H1 (cell line): ENCODE measurements around the gene HID1.

ENCODE experiments used
- ATF2 ChIP-seq: IDR thresholded peaks from 2 replicates; pipeline ENCODE4 v1.6.1; 2012; ENCODE audit warnings: low read length, inconsistent platforms
- ATF3 ChIP-seq: IDR thresholded peaks from 2 replicates; pipeline ENCODE4 v1.6.1; 2011; ENCODE audit warnings: low read depth, mild to moderate bottlenecking, low read length; ENCODE audit not compliant: insufficient read depth
- CTCF ChIP-seq, 3 experiments: IDR thresholded peaks; 1 replicate in 2 of 3; 2 replicates in 1 of 3; pipeline versions ENCODE4 v1.5.1 to v1.6.1; 2011; ENCODE audit warnings: low read length in 3 of 3, mild to moderate bottlenecking in 3 of 3, inconsistent platforms in 2 of 3, low read depth in 1 of 3, moderate library complexity in 1 of 3; ENCODE audit not compliant: insufficient read depth in 1 of 3; ENCODE audit errors: control extremely low read depth in 1 of 3
- EP300 ChIP-seq, 2 experiments: IDR thresholded peaks; 1 replicate in 1 of 2; 2 replicates in 1 of 2; pipeline ENCODE4 v1.6.1; 2011 to 2012; ENCODE audit warnings: low read depth in 2 of 2, low read length in 2 of 2, mild to moderate bottlenecking in 2 of 2, borderline replicate concordance in 1 of 2, inconsistent platforms in 1 of 2, moderate library complexity in 1 of 2
- FOSL1 ChIP-seq: IDR thresholded peaks from 2 replicates; pipeline ENCODE4 v1.6.1; 2011; ENCODE audit warnings: mild to moderate bottlenecking, low read depth, low read length, moderate library complexity; ENCODE audit not compliant: insufficient read depth
- KDM1A ChIP-seq: fragments of 200-600, 300-600 bp; sonication (generic); IDR thresholded peaks from 2 replicates; pipeline ENCODE4 v1.7.1; 2016; ENCODE audit warnings: mild to moderate bottlenecking, low read length, borderline replicate concordance
- MAFK ChIP-seq: IDR thresholded peaks from 2 replicates; pipeline ENCODE4 v1.6.1; 2012; ENCODE audit warnings: low read depth, mild to moderate bottlenecking, improper control_type of control experiment, low read length
- NRF1 ChIP-seq: IDR thresholded peaks from 2 replicates; pipeline ENCODE4 v1.6.1; 2011; ENCODE audit warnings: mild to moderate bottlenecking, low read depth, low read length, improper control_type of control experiment
- POLR2AphosphoS5 ChIP-seq: IDR thresholded peaks from 2 replicates; pipeline ENCODE4 v1.6.1; 2011; ENCODE audit warnings: low read depth, low read length
- RAD21 ChIP-seq, 2 experiments: IDR thresholded peaks in 1 of 2; conservative IDR thresholded peaks in 1 of 2; 2 replicates each; pipeline ENCODE4 v1.6.1; 2011; ENCODE audit warnings: low read depth in 2 of 2, low read length in 2 of 2, improper control_type of control experiment in 1 of 2, inconsistent platforms in 1 of 2, mild to moderate bottlenecking in 1 of 2, moderate library complexity in 1 of 2

GRCh38 chr17:74972973-74973328 lies 392 bp upstream of the HID1 start:
- no peak for TF ChIP-seq EP300 (IDR thresholded peaks at IDR 0.05; ENCODE audit: borderline replicate concordance in 1 of 2, low read depth in 2 of 2, low read length in 2 of 2)
- TF ChIP-seq CTCF (IDR thresholded peaks at IDR 0.05; ENCODE audit: control extremely low read depth in 1 of 3, insufficient read depth in 1 of 3, low read depth in 1 of 3, low read length in 3 of 3), result no peak
- no peak for TF ChIP-seq POLR2AphosphoS5
- TF ChIP-seq KDM1A, result no peak
- no peak for TF ChIP-seq ATF2
- no peak for TF ChIP-seq FOSL1
- no peak for TF ChIP-seq NRF1
- TF ChIP-seq ATF3, result no peak
- TF ChIP-seq RAD21 (IDR thresholded peaks at IDR 0.05 in 1 of 2, conservative IDR thresholded peaks at IDR 0.05 in 1 of 2; ENCODE audit: low read depth in 2 of 2, low read length in 2 of 2), result no peak
- TF ChIP-seq MAFK, result no peak
